Measurements from ENCODE around the gene CHP1.
"Not testable (repeated sequence)": the region's sequence is repeated elsewhere in the genome, so short reads cannot be mapped to it uniquely, and the experiment has no call there.

Gene CHP1

GRCh38 chr15:41301587-41301986, 70.5 kb downstream of the CHP1 start:
- peaks cover 37% of the 10 kb centered on the region for H3K36me3 Mint-ChIP-seq (ENCODE audit: low read depth)
- no peak overlapping the region for H3K4me3 Mint-ChIP-seq
- H3K27me3 Mint-ChIP-seq: no peaks in the 10 kb centered on the region
- H3K4me1 Mint-ChIP-seq (ENCODE audit: low read depth): no peaks in the 10 kb centered on the region
- no peak overlapping the region for H3K27ac Mint-ChIP-seq
- H3K9me3 Mint-ChIP-seq: no peaks in the 10 kb centered on the region

DNA sequence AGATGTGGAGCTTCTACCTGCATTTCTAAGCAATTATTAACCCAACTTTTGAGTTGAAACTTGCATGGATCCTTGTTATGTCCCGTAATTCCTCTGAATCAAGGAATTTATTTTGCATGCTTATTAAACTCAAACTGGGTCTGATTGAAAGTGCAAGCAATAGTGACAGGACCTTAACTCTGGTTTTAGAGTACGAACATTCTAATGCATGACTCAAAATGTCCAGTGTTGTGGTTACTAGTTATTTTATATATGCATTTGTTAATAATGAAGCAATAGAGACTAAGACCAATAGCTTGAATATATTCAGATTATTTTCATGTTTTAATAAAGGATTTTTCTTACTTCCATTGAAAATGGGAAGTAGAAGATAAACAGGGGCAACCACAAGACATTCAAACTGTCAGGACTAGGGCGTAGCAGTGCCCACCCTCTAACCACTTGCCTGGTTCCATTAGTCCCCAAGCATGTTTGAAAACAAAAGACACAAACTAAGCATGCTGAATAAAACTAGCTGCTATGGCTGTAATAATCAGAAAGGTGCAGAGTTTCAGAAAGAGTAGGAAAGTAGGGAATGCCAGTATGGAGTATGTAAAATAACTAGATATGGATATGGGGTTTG, 73.2 kb downstream of the CHP1 start:
- Mint-ChIP-seq H3K4me3 (no peak overlapping the region), H3K27ac (no peak overlapping the region), H3K9me3 (no peaks in the 10 kb centered on the region), H3K27me3 (no peaks in the 10 kb centered on the region), H3K4me1 (ENCODE audit: low read depth) (no peaks in the 10 kb centered on the region), H3K36me3 (ENCODE audit: low read depth) (peaks cover 30% of the 10 kb centered on the region)

DNA sequence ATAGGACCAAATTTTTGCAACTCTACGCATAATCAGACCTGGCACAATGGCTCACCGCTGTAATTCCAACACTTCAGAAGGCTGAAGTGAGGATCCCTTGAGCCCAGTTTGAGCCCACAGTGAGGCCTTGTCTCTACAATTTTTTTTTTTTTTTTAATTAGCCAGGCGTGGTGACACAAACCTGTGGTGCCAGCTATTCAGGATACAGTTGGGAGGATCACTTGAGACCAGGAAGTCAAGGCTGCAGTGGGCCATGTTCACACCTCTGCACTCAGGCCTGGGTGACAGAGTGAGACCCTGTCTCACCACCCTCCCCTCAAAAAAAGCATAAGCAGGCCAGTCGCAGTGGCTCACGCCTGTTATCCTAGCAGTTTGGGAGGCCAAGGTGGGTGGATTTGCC, 76.6 kb downstream of the CHP1 start:
- Mint-ChIP-seq H3K27ac (no peak overlapping the region), H3K27me3 (no peaks in the 10 kb centered on the region), H3K36me3 (ENCODE audit: low read depth) (peaks cover 17% of the 10 kb centered on the region), H3K9me3 (no peaks in the 10 kb centered on the region), H3K4me3 (no peak overlapping the region), H3K4me1 (ENCODE audit: low read depth) (no peaks in the 10 kb centered on the region)

- H3K4me3 Mint-ChIP-seq: no peak overlapping the region
- H3K9me3 Mint-ChIP-seq: no peaks in the 10 kb centered on the region
- H3K27ac Mint-ChIP-seq: no peak overlapping the region
- H3K36me3 Mint-ChIP-seq (ENCODE audit: low read depth): peaks cover 29% of the 10 kb centered on the region
- no peaks in the 10 kb centered on the region for H3K27me3 Mint-ChIP-seq
- H3K4me1 Mint-ChIP-seq (ENCODE audit: low read depth): no peaks in the 10 kb centered on the region
Measured at GRCh38 chr15:41309226-41309905, 78.3 kb downstream of the CHP1 start.

- H3K9me3 Mint-ChIP-seq, H3K27me3 Mint-ChIP-seq, H3K4me3 Mint-ChIP-seq, H3K27ac Mint-ChIP-seq: not testable (repeated sequence)
- Mint-ChIP-seq H3K36me3 (ENCODE audit: low read depth) (peaks cover 24% of the 10 kb centered on the region), H3K4me1 (ENCODE audit: low read depth) (peaks cover 10% of the 10 kb centered on the region)
Measured at GRCh38 chr15:41320805-41321330, 89.8 kb downstream of the CHP1 start.

GRCh38 chr15:41323611-41324010, 92.5 kb downstream of the CHP1 start:
- no peaks in the 10 kb centered on the region for H3K27me3 Mint-ChIP-seq
- H3K4me1 Mint-ChIP-seq (ENCODE audit: low read depth): peaks cover 10% of the 10 kb centered on the region
- H3K9me3 Mint-ChIP-seq: no peaks in the 10 kb centered on the region
- H3K36me3 Mint-ChIP-seq (ENCODE audit: low read depth): peaks cover 33% of the 10 kb centered on the region
- no peak overlapping the region for H3K4me3 Mint-ChIP-seq
- H3K27ac Mint-ChIP-seq: no peak overlapping the region

- H3K4me3 Mint-ChIP-seq: peak overlapping the region; percentile 99
- peak overlapping the region; percentile 96 for H3K27ac Mint-ChIP-seq
- peaks cover 23% of the 10 kb centered on the region for H3K4me1 Mint-ChIP-seq (ENCODE audit: low read depth)
- H3K9me3 Mint-ChIP-seq: no peaks in the 10 kb centered on the region
- H3K36me3 Mint-ChIP-seq (ENCODE audit: low read depth): peaks cover 28% of the 10 kb centered on the region
- H3K27me3 Mint-ChIP-seq: no peaks in the 10 kb centered on the region
Measured at GRCh38 chr15:41331281-41331680, 100.2 kb downstream of the CHP1 start.
